GM12878 (cell line): ENCODE results near the gene CDKN1C. TPM values are rescaled to one million over a fixed set of nuclear protein-coding genes. Genes with fewer than 3 reads are reported as not detected.

Experiments used
- ATAC-seq: fragments of 200-7000 bp; cut with Tn5 transposase; 3 replicates; pipeline ENCODE4 v1.9.1; 2020; ENCODE audit warnings: mild to moderate bottlenecking, moderate library complexity
- BruUV-seq: library from RNA; stranded (reverse); fragments of 400-500 nt; replicated peaks from 2 replicates; lab custom pipeline; 2021; lab: Mats Ljungman, UMichigan
- CTCF ChIA-PET: fragments of 300-600 bp; sonication (Branson Sonifier 250); formaldehyde crosslinking; extraction: SDS; loops from one replicate; lab custom pipeline; 2021; ENCODE audit warnings: inconsistent platforms; lab: Yijun Ruan, JAX
- POLR2A ChIA-PET: fragments of 350-600 bp; formaldehyde crosslinking; extraction: SDS; loops from one replicate; lab custom pipeline; 2021; ENCODE audit warnings: inconsistent platforms; lab: Charles Lee
- RAD21 ChIA-PET: fragments of 300-600 bp; sonication (Branson Sonifier 250); formaldehyde crosslinking; loops from one replicate; lab custom pipeline; 2023; ENCODE audit warnings: antibody characterized with exemption; ENCODE audit not compliant: unreplicated experiment; lab: Charles Lee
- SMC1A ChIA-PET: fragments of 300-600 bp; sonication (Branson Sonifier 250); formaldehyde crosslinking; loops from one replicate; lab custom pipeline; 2023; ENCODE audit not compliant: unreplicated experiment, uncharacterized antibody; lab: Charles Lee
- DNase-seq: peaks from one replicate; pipeline ENCODE4 v3.0.0-alpha.2; 2011; ENCODE audit warnings: low read depth, low spot score
- FAIRE-seq: peaks from 3 replicates; lab custom pipeline; 2011; peaks lifted over from hg19 to GRCh38; lab: Jason Lieb, UNC
- H2AFZ ChIP-seq: 2 replicates; pipeline ENCODE4 v1.6.0; 2011; ENCODE audit warnings: low read depth, low read length, control low read depth; ENCODE audit not compliant: control insufficient read depth
- H3K27ac ChIP-seq: 2 replicates; pipeline ENCODE4 v1.5.1; 2011; ENCODE audit warnings: control low read depth; ENCODE audit not compliant: control insufficient read depth, insufficient read depth
- H3K27me3 ChIP-seq, 2 experiments: replicated peaks in 1 of 2; 2 replicates each; pipeline versions ENCODE4 v1.6.0 to v1.6.1; 2011; ENCODE audit warnings: low read length in 1 of 2; ENCODE audit not compliant: control insufficient read depth in 2 of 2, insufficient read depth in 2 of 2
- H3K36me3 ChIP-seq, 2 experiments: 2 replicates each; pipeline ENCODE4 v1.5.1; 2011; ENCODE audit warnings: low read length in 1 of 2; ENCODE audit not compliant: control insufficient read depth in 2 of 2, insufficient read depth in 2 of 2
- H3K4me1 ChIP-seq: 2 replicates; pipeline ENCODE4 v1.6.1; 2011; ENCODE audit warnings: mild to moderate bottlenecking, low read length, moderate library complexity, mixed read lengths; ENCODE audit not compliant: control insufficient read depth, insufficient read depth
- H3K4me2 ChIP-seq: 2 replicates; pipeline ENCODE4 v1.6.0; 2011; ENCODE audit warnings: control low read depth; ENCODE audit not compliant: control insufficient read depth, insufficient read depth
- H3K4me3 ChIP-seq: fragments of 200-600 bp; sonication (generic); 2 replicates; pipeline ENCODE4 v1.5.1; 2016
- H3K79me2 ChIP-seq: 2 replicates; pipeline ENCODE4 v1.6.0; 2011; ENCODE audit warnings: low read length; ENCODE audit not compliant: control insufficient read depth, insufficient read depth
- H3K9ac ChIP-seq: 2 replicates; pipeline ENCODE4 v1.8.0; 2011; ENCODE audit warnings: low read length, control low read depth, mixed read lengths; ENCODE audit not compliant: control insufficient read depth, insufficient read depth
- H3K9me3 ChIP-seq: replicated peaks from 3 replicates; pipeline ENCODE4 v1.5.1; 2011; ENCODE audit warnings: mild to moderate bottlenecking, low read length; ENCODE audit not compliant: control insufficient read depth, insufficient read depth
- H4K20me1 ChIP-seq: 2 replicates; pipeline ENCODE4 v1.6.0; 2011; ENCODE audit not compliant: control insufficient read depth, insufficient read depth
- BRCA1 ChIP-seq: IDR thresholded peaks from 2 replicates; pipeline ENCODE4 v1.6.1; 2011; ENCODE audit warnings: low read depth, low read length, improper control_type of control experiment
- CEBPB ChIP-seq, 2 experiments: fragments of 150-350 bp in 1 of 2; IDR thresholded peaks; 2 replicates each; pipeline ENCODE4 v1.6.1; 2012 to 2014; ENCODE audit warnings: low read depth in 2 of 2, low read length in 2 of 2, borderline replicate concordance in 1 of 2, inconsistent platforms in 1 of 2
- CHD4 ChIP-seq: fragments of 200-600 bp; sonication (generic); IDR thresholded peaks from 2 replicates; pipeline ENCODE4 v1.6.1; 2016; ENCODE audit warnings: mild to moderate bottlenecking
- FOXM1 ChIP-seq: IDR thresholded peaks from 2 replicates; pipeline ENCODE4 v1.6.1; 2012; ENCODE audit warnings: low read depth, mild to moderate bottlenecking, inconsistent platforms, low read length, moderate library complexity
- KLF5 ChIP-seq: fragments of 450-650 bp; IDR thresholded peaks from 2 replicates; pipeline ENCODE4 v1.6.1; 2014; ENCODE audit warnings: mild to moderate bottlenecking; ENCODE audit not compliant: partially characterized antibody
- MAX ChIP-seq: IDR thresholded peaks from 2 replicates; pipeline ENCODE4 v1.6.1; 2012; ENCODE audit warnings: low read depth, low read length, improper control_type of control experiment
- MEF2A ChIP-seq: IDR thresholded peaks from 2 replicates; pipeline ENCODE4 v1.6.1; 2011; ENCODE audit warnings: low read depth, mild to moderate bottlenecking, low read length, moderate library complexity; ENCODE audit not compliant: insufficient read depth
- NFXL1 ChIP-seq: fragments of 450-650 bp; IDR thresholded peaks from 2 replicates; pipeline ENCODE4 v1.6.1; 2017; ENCODE audit warnings: antibody characterized with exemption, mild to moderate bottlenecking, borderline replicate concordance
- PAX8 ChIP-seq: fragments of 450-650 bp; IDR thresholded peaks from 2 replicates; pipeline ENCODE4 v1.6.1; 2017; ENCODE audit warnings: mild to moderate bottlenecking, moderate library complexity
- POLR2A ChIP-seq: IDR thresholded peaks from 2 replicates; pipeline ENCODE4 v1.6.1; 2011; ENCODE audit warnings: low read depth, mild to moderate bottlenecking, low read length
- SIN3A ChIP-seq: IDR thresholded peaks from 2 replicates; pipeline ENCODE4 v1.6.1; 2012; ENCODE audit warnings: low read depth, low read length, improper control_type of control experiment
- SIX5 ChIP-seq: IDR thresholded peaks from 2 replicates; pipeline ENCODE4 v1.6.1; 2011; ENCODE audit warnings: mild to moderate bottlenecking, low read depth, low read length, moderate library complexity; ENCODE audit not compliant: severe bottlenecking
- SUZ12 ChIP-seq: fragments of 200-600 bp; sonication (generic); IDR thresholded peaks from one replicate; pipeline ENCODE4 v1.6.1; 2018; ENCODE audit warnings: antibody characterized with exemption, mild to moderate bottlenecking; ENCODE audit not compliant: unreplicated experiment
- TAF1 ChIP-seq: IDR thresholded peaks from 2 replicates; pipeline ENCODE4 v1.6.1; 2011; ENCODE audit warnings: mild to moderate bottlenecking, low read depth, low read length, borderline replicate concordance
- TCF12 ChIP-seq: IDR thresholded peaks from 2 replicates; pipeline ENCODE4 v1.6.1; 2011; ENCODE audit warnings: low read depth, mild to moderate bottlenecking, low read length
- WGBS: methylation state at CpG from one replicate; pipeline ENCODE4 v1.1.6; 2016; ENCODE audit warnings: low lambda C conversion rate; ENCODE audit not compliant: insufficient replicate concordance, insufficient coverage; ENCODE audit errors: missing lambda C conversion rate; 5-methylcytosine and 5-hydroxymethylcytosine counted together
- in situ Hi-C: fragments of 300-500 bp; cut with MboI; formaldehyde crosslinking; loops from 9 replicates; pipeline ENCODE4 v1.14.3; 2018; ENCODE audit warnings: mixed read lengths
- intact Hi-C: fragments of 100-400 bp; cut with micrococcal nuclease; formaldehyde crosslinking; loops from one replicate; pipeline ENCODE4 v1.14.2; 2022; ENCODE audit not compliant: unreplicated experiment
- polyA plus RNA-seq, 11 experiments: library from polyadenylated mRNA; depleted of rRNA in 4 of 11; unstranded in 6 of 11; stranded (reverse) in 5 of 11; fragments of >200 nt; fragmentation: Nextera tagmentation in 4 of 11; fragmentation: Illumina TruSeq in 1 of 11; extraction: Ambion mirVana in 4 of 11; extraction: Trizol in 1 of 11; gene quantifications; 1 replicate in 1 of 11; 2 replicates in 10 of 11; pipeline versions ENCODE4 v1.2.1 to v1.2.3, GENCODE V29; 2011 to 2016; ENCODE audit warnings: inconsistent platforms in 2 of 11, missing spikeins in 2 of 11, low read depth in 1 of 11
- total RNA-seq, 4 experiments: library from RNA; depleted of rRNA in 3 of 4; stranded (reverse); fragments of >200 nt in 3 of 4; fragmentation: Illumina TruSeq in 1 of 4; extraction: Trizol in 1 of 4; gene quantifications; 2 replicates each; pipeline versions ENCODE4 v1.2.1 to v1.2.3, GENCODE V29; 2013 to 2021
- TF ChIP-seq, protein P1 (sequence below): IDR thresholded peaks from 2 replicates; pipeline ENCODE4 v1.6.1; 2011; ENCODE audit warnings: low read depth, low read length, improper control_type of control experiment, borderline replicate concordance
- TF ChIP-seq, protein P2 (sequence below): fragments of 150-350 bp; IDR thresholded peaks from 2 replicates; pipeline ENCODE4 v1.6.1; 2016; ENCODE audit warnings: low read depth, low read length
- TF ChIP-seq, protein P3 (sequence below): fragments of 450-650 bp; IDR thresholded peaks from 2 replicates; pipeline ENCODE4 v1.6.1; 2016; ENCODE audit warnings: mild to moderate bottlenecking

The CDKN1C gene
- total and polyA plus RNA-seq, 10 of the 15 experiments (the other 5 are each of a cell fraction or from before 2014, with no cell fraction given), result 0.05 to 0.21 (median 0.14) TPM; not detected in 7

- no peak overlapping the region for H3K4me3 ChIP-seq
- peaks cover 4% of the 10 kb centered on the region for H3K4me1 ChIP-seq
- in situ Hi-C loops (no loop called here), intact Hi-C loops (no loop called here)
- no peak for DNase-seq
- RAD21 ChIA-PET, result interaction anchor here (1.2 to 8.3 kb wide), 2 partner anchors 201 to 357 kb away, joined by 4 to 151 read pairs; no protein-coding TSS in a partner anchor
- no TSS peak for BruUV-seq
- H2AFZ ChIP-seq, result no peak overlapping the region
- POLR2A ChIA-PET, result interaction anchor here (0.5 kb wide), 1 partner anchor 490 kb away, joined by 4 read pairs; the partner anchor contains the start of gene TSSC4
- no peak overlapping the region for H3K27ac ChIP-seq
- no peak overlapping the region for H3K9ac ChIP-seq
- H3K9me3 ChIP-seq, result no peaks in the 10 kb centered on the region
- 72% methylated on average over 27 of the region's 28 CpGs for WGBS
- CTCF ChIA-PET, result interaction anchor here (1.1 to 10.2 kb wide), 5 partner anchors 12 to 357 kb away, joined by 3 to 233 read pairs (median 25); a partner anchor contains a TSS
- peaks cover 0 to 3% of the 10 kb centered on the region in 2 experiments; a peak in 2 of 4 replicates for H3K27me3 ChIP-seq
- no peak for FAIRE-seq
- no peak overlapping the region for H3K4me2 ChIP-seq
- no peaks in the 10 kb centered on the region for H3K79me2 ChIP-seq
- no peaks in the 10 kb centered on the region for H3K36me3 ChIP-seq
- TF ChIP-seq CHD4 (no peak), POLR2A (no peak), NFXL1 (no peak), KLF5 (no peak), MAX (no peak), CEBPB (IDR thresholded peaks at IDR 0.05; ENCODE audit: borderline replicate concordance in 1 of 2, low read depth in 2 of 2, low read length in 2 of 2) (no peak), TCF12 (no peak), TAF1 (no peak), PAX8 (no peak), FOXM1 (no peak), SUZ12 (no peak), BRCA1 (no peak), MEF2A (no peak), SIX5 (no peak), SIN3A (no peak)
- TF ChIP-seq, protein P1, sequence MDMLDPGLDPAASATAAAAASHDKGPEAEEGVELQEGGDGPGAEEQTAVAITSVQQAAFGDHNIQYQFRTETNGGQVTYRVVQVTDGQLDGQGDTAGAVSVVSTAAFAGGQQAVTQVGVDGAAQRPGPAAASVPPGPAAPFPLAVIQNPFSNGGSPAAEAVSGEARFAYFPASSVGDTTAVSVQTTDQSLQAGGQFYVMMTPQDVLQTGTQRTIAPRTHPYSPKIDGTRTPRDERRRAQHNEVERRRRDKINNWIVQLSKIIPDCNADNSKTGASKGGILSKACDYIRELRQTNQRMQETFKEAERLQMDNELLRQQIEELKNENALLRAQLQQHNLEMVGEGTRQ, result no peak
- TF ChIP-seq, protein P2, sequence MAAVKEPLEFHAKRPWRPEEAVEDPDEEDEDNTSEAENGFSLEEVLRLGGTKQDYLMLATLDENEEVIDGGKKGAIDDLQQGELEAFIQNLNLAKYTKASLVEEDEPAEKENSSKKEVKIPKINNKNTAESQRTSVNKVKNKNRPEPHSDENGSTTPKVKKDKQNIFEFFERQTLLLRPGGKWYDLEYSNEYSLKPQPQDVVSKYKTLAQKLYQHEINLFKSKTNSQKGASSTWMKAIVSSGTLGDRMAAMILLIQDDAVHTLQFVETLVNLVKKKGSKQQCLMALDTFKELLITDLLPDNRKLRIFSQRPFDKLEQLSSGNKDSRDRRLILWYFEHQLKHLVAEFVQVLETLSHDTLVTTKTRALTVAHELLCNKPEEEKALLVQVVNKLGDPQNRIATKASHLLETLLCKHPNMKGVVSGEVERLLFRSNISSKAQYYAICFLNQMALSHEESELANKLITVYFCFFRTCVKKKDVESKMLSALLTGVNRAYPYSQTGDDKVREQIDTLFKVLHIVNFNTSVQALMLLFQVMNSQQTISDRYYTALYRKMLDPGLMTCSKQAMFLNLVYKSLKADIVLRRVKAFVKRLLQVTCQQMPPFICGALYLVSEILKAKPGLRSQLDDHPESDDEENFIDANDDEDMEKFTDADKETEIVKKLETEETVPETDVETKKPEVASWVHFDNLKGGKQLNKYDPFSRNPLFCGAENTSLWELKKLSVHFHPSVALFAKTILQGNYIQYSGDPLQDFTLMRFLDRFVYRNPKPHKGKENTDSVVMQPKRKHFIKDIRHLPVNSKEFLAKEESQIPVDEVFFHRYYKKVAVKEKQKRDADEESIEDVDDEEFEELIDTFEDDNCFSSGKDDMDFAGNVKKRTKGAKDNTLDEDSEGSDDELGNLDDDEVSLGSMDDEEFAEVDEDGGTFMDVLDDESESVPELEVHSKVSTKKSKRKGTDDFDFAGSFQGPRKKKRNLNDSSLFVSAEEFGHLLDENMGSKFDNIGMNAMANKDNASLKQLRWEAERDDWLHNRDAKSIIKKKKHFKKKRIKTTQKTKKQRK, result no peak
- TF ChIP-seq, protein P3, sequence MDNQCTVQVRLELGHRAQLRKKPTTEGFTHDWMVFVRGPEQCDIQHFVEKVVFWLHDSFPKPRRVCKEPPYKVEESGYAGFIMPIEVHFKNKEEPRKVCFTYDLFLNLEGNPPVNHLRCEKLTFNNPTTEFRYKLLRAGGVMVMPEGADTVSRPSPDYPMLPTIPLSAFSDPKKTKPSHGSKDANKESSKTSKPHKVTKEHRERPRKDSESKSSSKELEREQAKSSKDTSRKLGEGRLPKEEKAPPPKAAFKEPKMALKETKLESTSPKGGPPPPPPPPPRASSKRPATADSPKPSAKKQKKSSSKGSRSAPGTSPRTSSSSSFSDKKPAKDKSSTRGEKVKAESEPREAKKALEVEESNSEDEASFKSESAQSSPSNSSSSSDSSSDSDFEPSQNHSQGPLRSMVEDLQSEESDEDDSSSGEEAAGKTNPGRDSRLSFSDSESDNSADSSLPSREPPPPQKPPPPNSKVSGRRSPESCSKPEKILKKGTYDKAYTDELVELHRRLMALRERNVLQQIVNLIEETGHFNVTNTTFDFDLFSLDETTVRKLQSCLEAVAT, result no peak
- no peak for ATAC-seq
- H4K20me1 ChIP-seq, result no peaks in the 10 kb centered on the region
- SMC1A ChIA-PET, result interaction anchor here (1.3 to 6.9 kb wide), 2 partner anchors 357 to 363 kb away, joined by 4 to 108 read pairs; no protein-coding TSS in a partner anchor
Measured at GRCh38 chr11:2890466-2891294, 5.1 kb upstream of the CDKN1C start.
